Transverse colon (tissue), 4 donors: ENCODE results near the gene LDHD.
"Not testable (repeated sequence)": the region's sequence is repeated elsewhere in the genome, so short reads cannot be mapped to it uniquely, and the experiment has no call there.

Experiments used
- POLR2A ChIP-seq: fragments of 450-650 bp; IDR thresholded peaks from one replicate; pipeline ENCODE4 v1.6.1; 2016; ENCODE audit warnings: antibody characterized with exemption, mild to moderate bottlenecking, moderate library complexity
- POLR2AphosphoS5 ChIP-seq, 3 donors: sonication (generic); formaldehyde crosslinking; IDR thresholded peaks; one replicate each; pipeline ENCODE4 v1.6.1; 2016; ENCODE audit warnings: antibody characterized with exemption in 3 of 3
- TF ChIP-seq, protein P1 (sequence below), 5 experiments: fragments of 200-600 bp in 3 of 5; fragments of 450-650 bp in 2 of 5; sonication (generic) in 3 of 5; IDR thresholded peaks; 1 replicate in 2 of 5; 2 replicates in 3 of 5; pipeline ENCODE4 v1.5.1; 2016 to 2017; ENCODE audit warnings: antibody characterized with exemption in 5 of 5, inconsistent platforms in 3 of 5, mild to moderate bottlenecking in 2 of 5, moderate library complexity in 1 of 5

DNA sequence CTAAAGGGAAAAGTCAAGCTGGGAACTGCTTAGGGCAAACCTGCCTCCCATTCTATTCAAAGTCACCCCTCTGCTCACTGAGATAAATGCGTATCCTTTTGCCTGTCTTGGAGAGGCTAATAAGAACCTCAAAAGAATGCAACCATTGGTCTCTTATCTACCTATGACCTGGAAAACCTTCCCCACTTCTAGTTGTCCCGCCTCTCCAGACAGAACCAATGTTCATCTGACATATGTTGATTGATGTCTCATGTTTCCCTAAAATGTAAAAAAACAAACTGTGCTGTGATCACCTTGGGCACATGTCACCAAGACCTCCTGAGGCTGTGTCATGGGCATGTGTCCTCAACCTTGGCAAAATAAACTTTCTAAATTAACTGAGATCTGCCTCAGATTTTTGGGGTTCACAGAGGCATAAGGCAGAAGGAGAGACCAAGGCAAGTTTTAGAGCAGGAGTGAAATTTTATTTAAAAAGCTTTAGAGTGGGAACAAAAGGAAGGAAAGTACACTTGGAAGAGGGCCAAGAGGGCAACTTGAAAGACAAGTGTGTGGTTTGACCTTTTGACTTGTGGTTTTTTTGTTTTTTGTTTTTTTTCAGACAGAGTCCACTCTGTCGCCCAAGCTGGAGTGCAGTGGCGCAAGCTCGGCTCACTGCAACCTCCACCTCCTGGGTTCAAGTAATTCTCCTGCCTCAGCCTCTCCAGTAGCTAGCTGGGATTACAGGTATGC lies 13.0 kb upstream of the LDHD start:
- TF ChIP-seq POLR2AphosphoS5 (IDR thresholded peaks at IDR 0.05); POLR2A: not testable (repeated sequence)
- TF ChIP-seq, protein P1, sequence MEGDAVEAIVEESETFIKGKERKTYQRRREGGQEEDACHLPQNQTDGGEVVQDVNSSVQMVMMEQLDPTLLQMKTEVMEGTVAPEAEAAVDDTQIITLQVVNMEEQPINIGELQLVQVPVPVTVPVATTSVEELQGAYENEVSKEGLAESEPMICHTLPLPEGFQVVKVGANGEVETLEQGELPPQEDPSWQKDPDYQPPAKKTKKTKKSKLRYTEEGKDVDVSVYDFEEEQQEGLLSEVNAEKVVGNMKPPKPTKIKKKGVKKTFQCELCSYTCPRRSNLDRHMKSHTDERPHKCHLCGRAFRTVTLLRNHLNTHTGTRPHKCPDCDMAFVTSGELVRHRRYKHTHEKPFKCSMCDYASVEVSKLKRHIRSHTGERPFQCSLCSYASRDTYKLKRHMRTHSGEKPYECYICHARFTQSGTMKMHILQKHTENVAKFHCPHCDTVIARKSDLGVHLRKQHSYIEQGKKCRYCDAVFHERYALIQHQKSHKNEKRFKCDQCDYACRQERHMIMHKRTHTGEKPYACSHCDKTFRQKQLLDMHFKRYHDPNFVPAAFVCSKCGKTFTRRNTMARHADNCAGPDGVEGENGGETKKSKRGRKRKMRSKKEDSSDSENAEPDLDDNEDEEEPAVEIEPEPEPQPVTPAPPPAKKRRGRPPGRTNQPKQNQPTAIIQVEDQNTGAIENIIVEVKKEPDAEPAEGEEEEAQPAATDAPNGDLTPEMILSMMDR (IDR thresholded peaks at IDR 0.05): not testable (repeated sequence)
